ENCODE results near the gene SPATA3. TPM values are rescaled to one million over a fixed set of nuclear protein-coding genes. Genes with fewer than 3 reads are reported as not detected.
"Not testable (repeated sequence)": the region's sequence is repeated elsewhere in the genome, so short reads cannot be mapped to it uniquely, and the experiment has no call there.

SPATA3 gene
- total RNA-seq, 1 donor = not detected

- no peak for TF ChIP-seq CTCF (IDR thresholded peaks at IDR 0.05; ENCODE audit: insufficient read depth, low read length)
- no peak for DNase-seq (ENCODE audit: low read depth)
- H3K4me3 ChIP-seq (ENCODE audit: low read depth, low read length) = no peak overlapping the region
These were observed 22.3 kb downstream of the SPATA3 start for GRCh38 chr2:231018184-231018583.

GRCh38 chr2:231025059-231025458 lies 29.1 kb downstream of the SPATA3 start:
- DNase-seq (ENCODE audit: low read depth); H3K4me3 ChIP-seq (ENCODE audit: low read depth, low read length): not testable (repeated sequence)

- DNase-seq (ENCODE audit: low read depth) = no peak
- TF ChIP-seq CTCF (IDR thresholded peaks at IDR 0.05; ENCODE audit: insufficient read depth, low read length) = no peak
- no peak overlapping the region for H3K4me3 ChIP-seq (ENCODE audit: low read depth, low read length)
These were observed 33.0 kb downstream of the SPATA3 start for GRCh38 chr2:231028889-231029288.

- H3K4me3 ChIP-seq (ENCODE audit: low read depth, low read length) = no peak overlapping the region
- no peak for TF ChIP-seq CTCF (IDR thresholded peaks at IDR 0.05; ENCODE audit: insufficient read depth, low read length)
- no peak for DNase-seq (ENCODE audit: low read depth)
These were observed 33.6 kb downstream of the SPATA3 start for GRCh38 chr2:231029563-231029962.

- no peak for DNase-seq (ENCODE audit: low read depth)
- TF ChIP-seq CTCF (IDR thresholded peaks at IDR 0.05; ENCODE audit: insufficient read depth, low read length) = no peak
- no peak overlapping the region for H3K4me3 ChIP-seq (ENCODE audit: low read depth, low read length)
These were observed 34.8 kb downstream of the SPATA3 start for GRCh38 chr2:231030725-231031124.

GRCh38 chr2:231032575-231033140 lies 36.7 kb downstream of the SPATA3 start:
- no peak for TF ChIP-seq CTCF (IDR thresholded peaks at IDR 0.05; ENCODE audit: insufficient read depth, low read length)
- no peak overlapping the region for H3K4me3 ChIP-seq (ENCODE audit: low read depth, low read length)
- DNase-seq (ENCODE audit: low read depth) = no peak

- no peak overlapping the region for H3K4me3 ChIP-seq (ENCODE audit: low read depth, low read length)
- TF ChIP-seq CTCF (IDR thresholded peaks at IDR 0.05; ENCODE audit: insufficient read depth, low read length) = no peak
- no peak for DNase-seq (ENCODE audit: low read depth)
These were observed 37.5 kb downstream of the SPATA3 start for GRCh38 chr2:231033147-231034132.
